HL-60/S4 (cell line): ENCODE measurements around the gene RALGAPA2.

Experiments used
- in situ Hi-C: fragments of 300-500 bp; cut with MboI; formaldehyde crosslinking; loops from 2 replicates; pipeline ENCODE4 v1.14.3; 2022; ENCODE audit warnings: low sequenced_read_pairs

Gene RALGAPA2

GRCh38 chr20:20593447-20594170 lies 118.8 kb downstream of the RALGAPA2 start:
- in situ Hi-C loops = no loop called here

GRCh38 chr20:20585146-20585545 lies 127.3 kb downstream of the RALGAPA2 start:
- in situ Hi-C loops = no loop called here

- in situ Hi-C loops = no loop called here
Observed at GRCh38 chr20:20582734-20583133, 129.7 kb downstream of the RALGAPA2 start.

- in situ Hi-C loops = no loop called here
Observed at GRCh38 chr20:20580139-20580538, 132.3 kb downstream of the RALGAPA2 start.

GRCh38 chr20:20578838-20579237 lies 133.6 kb downstream of the RALGAPA2 start:
- in situ Hi-C loops = no loop called here

GRCh38 chr20:20573797-20574196 lies 138.6 kb downstream of the RALGAPA2 start:
- in situ Hi-C loops = loop anchor here (25.0 kb wide), 2 partner anchors 211 to 486 kb away; partner anchors contain the start of gene INSM1

- in situ Hi-C loops = loop anchor here (25.0 kb wide), 2 partner anchors 209 to 484 kb away; partner anchors contain the start of gene INSM1
Observed at GRCh38 chr20:20571068-20571780, 141.2 kb downstream of the RALGAPA2 start.

- in situ Hi-C loops = loop anchor here (25.0 kb wide), 2 partner anchors 206 to 481 kb away; partner anchors contain the start of gene INSM1
Observed at GRCh38 chr20:20568604-20569205, 143.7 kb downstream of the RALGAPA2 start.

GRCh38 chr20:20567712-20568111 lies 144.7 kb downstream of the RALGAPA2 start:
- in situ Hi-C loops = loop anchor here (25.0 kb wide), 2 partner anchors 205 to 480 kb away; partner anchors contain the start of gene INSM1

- in situ Hi-C loops = loop anchor here (25.0 kb wide), 2 partner anchors 204 to 479 kb away; partner anchors contain the start of gene INSM1
Observed at GRCh38 chr20:20566516-20566915, 145.9 kb downstream of the RALGAPA2 start.

- in situ Hi-C loops = loop anchor here (25.0 kb wide), 2 partner anchors 202 to 477 kb away; partner anchors contain the start of gene INSM1
Observed at GRCh38 chr20:20564279-20564678, 148.2 kb downstream of the RALGAPA2 start.

- in situ Hi-C loops = loop anchor here (25.0 kb wide), 2 partner anchors 200 to 475 kb away; partner anchors contain the start of gene INSM1
Observed at GRCh38 chr20:20562507-20562906, 149.9 kb downstream of the RALGAPA2 start.

- in situ Hi-C loops = loop anchor here (25.0 kb wide), 2 partner anchors 200 to 475 kb away; partner anchors contain the start of gene INSM1
Observed at GRCh38 chr20:20561841-20562240, 150.6 kb downstream of the RALGAPA2 start.

- in situ Hi-C loops = loop anchor here (25.0 kb wide), 2 partner anchors 199 to 474 kb away; partner anchors contain the start of gene INSM1
Observed at GRCh38 chr20:20561172-20561571, 151.3 kb downstream of the RALGAPA2 start.

GRCh38 chr20:20557406-20557805 lies 155.0 kb downstream of the RALGAPA2 start:
- in situ Hi-C loops = loop anchor here (25.0 kb wide), 2 partner anchors 195 to 470 kb away; partner anchors contain the start of gene INSM1

GRCh38 chr20:20555838-20556237 lies 156.6 kb downstream of the RALGAPA2 start:
- in situ Hi-C loops = loop anchor here (25.0 kb wide), 2 partner anchors 194 to 469 kb away; partner anchors contain the start of gene INSM1

GRCh38 chr20:20554951-20555350 lies 157.5 kb downstream of the RALGAPA2 start:
- in situ Hi-C loops = loop anchor here (25.0 kb wide), 2 partner anchors 193 to 468 kb away; partner anchors contain the start of gene INSM1

GRCh38 chr20:20553541-20553940 lies 158.9 kb downstream of the RALGAPA2 start:
- in situ Hi-C loops = loop anchor here (25.0 kb wide), 2 partner anchors 191 to 466 kb away; partner anchors contain the start of gene INSM1

- in situ Hi-C loops = loop anchor here (25.0 kb wide), 2 partner anchors 190 to 465 kb away; partner anchors contain the start of gene INSM1
Observed at GRCh38 chr20:20552076-20552475, 160.4 kb downstream of the RALGAPA2 start.

- in situ Hi-C loops = loop anchor here (25.0 kb wide), 2 partner anchors 189 to 464 kb away; partner anchors contain the start of gene INSM1
Observed at GRCh38 chr20:20551409-20551808, 161.0 kb downstream of the RALGAPA2 start.
